BJ (cell line): ENCODE results near the gene PLPP7. TPM values are rescaled to one million over a fixed set of nuclear protein-coding genes. Genes with fewer than 3 reads are reported as not detected.

Experiments used
- CTCF ChIA-PET: fragments of 350-600 bp; formaldehyde crosslinking; extraction: SDS; loops from one replicate; lab custom pipeline; 2021; ENCODE audit warnings: antibody characterized with exemption, inconsistent platforms; lab: Yijun Ruan, JAX
- POLR2A ChIA-PET: fragments of 300-600 bp; sonication (Branson Sonifier 250); formaldehyde crosslinking; extraction: SDS; loops from one replicate; lab custom pipeline; 2021; ENCODE audit warnings: antibody characterized with exemption; lab: Charles Lee
- DNase-seq: peaks from one replicate; pipeline ENCODE4 v3.0.0-alpha.2; 2011; ENCODE audit warnings: low read depth
- H3K27me3 ChIP-seq: 2 replicates; pipeline ENCODE4 v1.6.0; 2011; ENCODE audit warnings: low read length; ENCODE audit not compliant: control insufficient read depth, insufficient read depth
- H3K36me3 ChIP-seq: 2 replicates; pipeline ENCODE4 v1.5.1; 2011; ENCODE audit warnings: low read length; ENCODE audit not compliant: control insufficient read depth, insufficient read depth
- H3K4me3 ChIP-seq: 2 replicates; pipeline ENCODE4 v1.5.1; 2011; ENCODE audit warnings: low read depth, mild to moderate bottlenecking, control low read depth, low read length
- polyA plus RNA-seq: library from polyadenylated mRNA; depleted of rRNA; stranded (reverse); fragments of >200 nt; gene quantifications from 2 replicates; pipeline ENCODE4 v1.2.3, GENCODE V29; 2011
- TF ChIP-seq, protein P1 (sequence below): IDR thresholded peaks from 2 replicates; pipeline ENCODE4 v1.5.1; 2011; ENCODE audit warnings: low read depth, mild to moderate bottlenecking, control low read depth, inconsistent platforms, low read length, moderate library complexity; ENCODE audit not compliant: insufficient read depth

Gene PLPP7
- polyA plus RNA-seq, 1 experiment = 3.9 TPM

DNA sequence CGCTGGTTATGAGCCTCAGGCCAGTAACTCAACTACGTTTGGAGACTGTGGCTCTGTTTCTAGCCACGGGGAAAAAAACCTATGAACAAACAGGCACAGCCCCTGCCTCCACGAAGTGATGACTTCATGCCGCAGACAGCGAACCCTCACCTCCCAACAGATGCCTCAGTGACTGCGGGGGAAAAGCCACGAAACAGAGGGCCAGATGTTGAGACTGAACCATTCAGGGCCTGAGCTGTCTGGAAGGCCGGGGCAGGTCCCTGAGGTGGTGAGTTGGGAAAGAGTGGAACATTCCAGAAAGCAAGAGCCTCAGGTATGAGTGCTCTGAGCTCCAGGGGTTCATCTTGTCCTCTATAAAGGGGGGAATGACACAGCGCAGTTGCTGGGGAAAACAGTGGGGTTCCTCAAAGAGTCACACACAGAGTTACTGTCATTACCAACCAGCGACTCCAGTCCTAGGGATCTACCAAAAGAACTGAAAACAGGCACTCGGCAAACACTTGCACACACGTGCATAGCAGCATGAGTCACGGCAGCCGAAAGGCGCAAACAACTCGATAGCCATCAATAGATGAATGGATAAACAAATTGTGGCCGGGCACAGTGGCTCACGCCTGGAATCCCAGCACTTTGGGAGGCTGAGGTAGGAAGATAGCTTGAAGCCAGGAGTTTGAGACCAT is 15.3 kb downstream of the PLPP7 start:
- peak; percentile 46 for DNase-seq
- H3K36me3 ChIP-seq = no peaks in the 10 kb centered on the region
- ChIA-PET CTCF (interaction anchor here (0.8 to 0.9 kb wide), 2 partner anchors 27 to 137 kb away, joined by 3 read pairs; no protein-coding TSS in a partner anchor), POLR2A (interaction anchor here (0.5 kb wide), 1 partner anchor 64 kb away, joined by 3 read pairs; no protein-coding TSS in a partner anchor)
- 0 out of 2 replicates have a peak, but pooled peaks cover 2% of the 10 kb centered on the region for H3K27me3 ChIP-seq
- no peak overlapping the region for H3K4me3 ChIP-seq
- TF ChIP-seq, protein P1, sequence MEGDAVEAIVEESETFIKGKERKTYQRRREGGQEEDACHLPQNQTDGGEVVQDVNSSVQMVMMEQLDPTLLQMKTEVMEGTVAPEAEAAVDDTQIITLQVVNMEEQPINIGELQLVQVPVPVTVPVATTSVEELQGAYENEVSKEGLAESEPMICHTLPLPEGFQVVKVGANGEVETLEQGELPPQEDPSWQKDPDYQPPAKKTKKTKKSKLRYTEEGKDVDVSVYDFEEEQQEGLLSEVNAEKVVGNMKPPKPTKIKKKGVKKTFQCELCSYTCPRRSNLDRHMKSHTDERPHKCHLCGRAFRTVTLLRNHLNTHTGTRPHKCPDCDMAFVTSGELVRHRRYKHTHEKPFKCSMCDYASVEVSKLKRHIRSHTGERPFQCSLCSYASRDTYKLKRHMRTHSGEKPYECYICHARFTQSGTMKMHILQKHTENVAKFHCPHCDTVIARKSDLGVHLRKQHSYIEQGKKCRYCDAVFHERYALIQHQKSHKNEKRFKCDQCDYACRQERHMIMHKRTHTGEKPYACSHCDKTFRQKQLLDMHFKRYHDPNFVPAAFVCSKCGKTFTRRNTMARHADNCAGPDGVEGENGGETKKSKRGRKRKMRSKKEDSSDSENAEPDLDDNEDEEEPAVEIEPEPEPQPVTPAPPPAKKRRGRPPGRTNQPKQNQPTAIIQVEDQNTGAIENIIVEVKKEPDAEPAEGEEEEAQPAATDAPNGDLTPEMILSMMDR = no peak

GRCh38 chr9:131306397-131307004 is 17.0 kb downstream of the PLPP7 start:
- Histone ChIP-seq H3K27me3 (0 out of 2 replicates have a peak, but pooled peaks cover 2% of the 10 kb centered on the region), H3K36me3 (no peaks in the 10 kb centered on the region), H3K4me3 (no peak overlapping the region)
- CTCF ChIA-PET = no interaction called here
- TF ChIP-seq, protein P1 = no peak
- POLR2A ChIA-PET = no interaction called here
- DNase-seq = no peak

- Histone ChIP-seq H3K27me3 (0 out of 2 replicates have a peak, but pooled peaks cover 2% of the 10 kb centered on the region), H3K4me3 (no peak overlapping the region), H3K36me3 (no peaks in the 10 kb centered on the region)
- POLR2A ChIA-PET = no interaction called here
- DNase-seq = no peak
- TF ChIP-seq, protein P1 = no peak
- CTCF ChIA-PET = no interaction called here
Observed at GRCh38 chr9:131307974-131308373, 18.5 kb downstream of the PLPP7 start.

DNA sequence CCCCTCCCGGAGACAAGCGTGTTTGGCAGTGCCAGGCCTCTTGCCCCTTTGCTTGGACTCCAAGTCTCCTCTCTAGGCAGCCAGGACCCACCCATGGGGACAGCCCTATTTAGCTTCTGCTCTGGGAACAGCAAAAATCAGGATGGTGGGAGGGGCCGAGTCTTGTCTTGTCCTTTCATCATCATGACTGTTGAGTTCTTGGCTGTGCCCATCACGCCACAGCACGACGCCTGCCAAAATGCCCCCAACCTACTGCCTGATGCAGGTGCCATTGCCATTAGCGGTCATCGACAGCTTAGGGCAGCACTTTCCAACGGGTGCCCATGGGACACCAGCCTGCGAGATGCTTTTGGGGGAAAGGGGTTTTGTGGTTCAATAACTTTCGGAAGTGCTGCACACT is 18.9 kb downstream of the PLPP7 start:
- TF ChIP-seq, protein P1 = no peak
- ChIA-PET CTCF (interaction anchor here (1.2 kb wide), 1 partner anchor 28 kb away, joined by 3 read pairs; no protein-coding TSS in a partner anchor), POLR2A (no interaction called here)
- no peak overlapping the region for H3K4me3 ChIP-seq
- no peak for DNase-seq
- H3K27me3 ChIP-seq = 0 out of 2 replicates have a peak, but pooled peaks cover 2% of the 10 kb centered on the region
- H3K36me3 ChIP-seq = no peaks in the 10 kb centered on the region

GRCh38 chr9:131308906-131309529 is 19.5 kb downstream of the PLPP7 start:
- no peaks in the 10 kb centered on the region for H3K36me3 ChIP-seq
- POLR2A ChIA-PET = no interaction called here
- no peaks in the 10 kb centered on the region for H3K27me3 ChIP-seq
- DNase-seq = no peak
- H3K4me3 ChIP-seq = no peak overlapping the region
- TF ChIP-seq, protein P1 = no peak
- CTCF ChIA-PET = interaction anchor here (1.2 kb wide), 1 partner anchor 27 kb away, joined by 3 read pairs; no protein-coding TSS in a partner anchor
